ENCODE measurements around the gene ZC3H11A.
A peak's percentile ranks its signal among the peaks of the same experiment; 100 is the strongest.

ZC3H11A gene

GRCh38 chr1:203769505-203770343, 25.7 kb upstream of the ZC3H11A start:
- peak; percentile 93 for DNase-seq (ENCODE audit: low read depth)
- no peak for TF ChIP-seq CTCF (conservative IDR thresholded peaks at IDR 0.05; ENCODE audit: control insufficient read depth, insufficient read depth, low read depth, low read length)
- no peak overlapping the region for H3K4me3 ChIP-seq (ENCODE audit: control insufficient read depth, low read depth, low read length)

- no peak overlapping the region for H3K4me3 ChIP-seq (ENCODE audit: control insufficient read depth, low read depth, low read length)
- TF ChIP-seq CTCF (conservative IDR thresholded peaks at IDR 0.05; ENCODE audit: control insufficient read depth, insufficient read depth, low read depth, low read length) = no peak
- no peak for DNase-seq (ENCODE audit: low read depth)
Measured at GRCh38 chr1:203771901-203772301, 23.5 kb upstream of the ZC3H11A start.

DNA sequence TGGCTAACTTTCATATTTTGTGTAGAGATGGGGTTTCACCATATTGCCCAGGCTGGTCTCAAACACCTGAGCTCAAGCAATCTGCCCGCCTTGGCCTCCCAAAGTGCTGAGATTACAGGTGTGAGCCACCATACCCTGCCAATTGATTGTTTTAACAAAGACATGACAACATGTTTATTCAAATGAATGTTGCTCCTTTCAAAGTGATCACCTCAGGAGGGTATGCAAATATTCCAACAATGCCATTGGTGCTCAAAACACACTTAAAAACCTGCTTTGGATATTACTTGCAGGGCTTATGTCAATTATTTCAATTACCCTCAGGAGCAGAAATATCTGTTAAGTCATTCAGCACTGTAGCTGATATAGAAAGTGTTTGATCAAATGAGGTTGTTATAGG, 22.6 kb upstream of the ZC3H11A start:
- DNase-seq (ENCODE audit: low read depth) = no peak
- no peak overlapping the region for H3K4me3 ChIP-seq (ENCODE audit: control insufficient read depth, low read depth, low read length)
- TF ChIP-seq CTCF (conservative IDR thresholded peaks at IDR 0.05; ENCODE audit: control insufficient read depth, insufficient read depth, low read depth, low read length) = no peak

GRCh38 chr1:203776636-203777035, 18.8 kb upstream of the ZC3H11A start:
- peak; percentile 4 for TF ChIP-seq CTCF (conservative IDR thresholded peaks at IDR 0.05; ENCODE audit: control insufficient read depth, insufficient read depth, low read depth, low read length)
- no peak overlapping the region for H3K4me3 ChIP-seq (ENCODE audit: control insufficient read depth, low read depth, low read length)
- no peak for DNase-seq (ENCODE audit: low read depth)

GRCh38 chr1:203777596-203777995, 17.8 kb upstream of the ZC3H11A start:
- H3K4me3 ChIP-seq (ENCODE audit: control insufficient read depth, low read depth, low read length) = no peak overlapping the region
- no peak for DNase-seq (ENCODE audit: low read depth)
- TF ChIP-seq CTCF (conservative IDR thresholded peaks at IDR 0.05; ENCODE audit: control insufficient read depth, insufficient read depth, low read depth, low read length) = no peak

DNA sequence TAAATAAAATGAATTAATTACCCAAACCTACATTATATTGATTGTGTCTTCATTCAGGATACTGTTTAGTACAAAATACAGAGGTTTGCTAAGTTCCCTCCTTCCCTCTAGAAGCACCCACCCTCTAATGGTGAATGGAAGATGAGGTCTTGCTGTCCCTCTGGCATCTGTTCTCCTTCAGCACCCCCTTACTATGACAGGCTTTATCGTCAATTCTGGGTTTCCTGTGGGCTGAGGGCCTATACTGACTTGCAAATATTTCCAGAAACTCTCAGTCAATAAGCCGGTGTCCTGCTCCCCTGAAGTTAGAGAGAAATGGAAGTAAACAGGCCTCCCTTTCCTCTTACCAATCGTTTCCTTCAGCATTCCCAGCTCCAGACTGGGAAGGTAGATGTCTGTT, 17.3 kb upstream of the ZC3H11A start:
- H3K4me3 ChIP-seq (ENCODE audit: control insufficient read depth, low read depth, low read length) = no peak overlapping the region
- DNase-seq (ENCODE audit: low read depth) = no peak
- no peak for TF ChIP-seq CTCF (conservative IDR thresholded peaks at IDR 0.05; ENCODE audit: control insufficient read depth, insufficient read depth, low read depth, low read length)
